SH-SY5Y (cell line): ENCODE results near the gene LAYN.

Experiments used
- GATA2 ChIP-seq: IDR thresholded peaks from 2 replicates; pipeline ENCODE4 v1.6.1; 2011; ENCODE audit warnings: mild to moderate bottlenecking, low read depth, low read length
- GATA3 ChIP-seq: IDR thresholded peaks from 2 replicates; pipeline ENCODE4 v1.6.1; 2011; ENCODE audit warnings: low read depth, mild to moderate bottlenecking, low read length, moderate library complexity

Gene LAYN

GRCh38 chr11:111525456-111525855, 15.1 kb upstream of the LAYN start:
- TF ChIP-seq GATA2: no peak
- TF ChIP-seq GATA3: no peak

- TF ChIP-seq GATA2 (no peak), GATA3 (no peak)
These were observed 14.0 kb upstream of the LAYN start for GRCh38 chr11:111526501-111526900.

GRCh38 chr11:111527279-111527678, 13.2 kb upstream of the LAYN start:
- TF ChIP-seq GATA2 (no peak), GATA3 (no peak)

- TF ChIP-seq GATA3: no peak
- no peak for TF ChIP-seq GATA2
These were observed 12.0 kb upstream of the LAYN start for GRCh38 chr11:111528557-111528956.

GRCh38 chr11:111530091-111530490, 10.4 kb upstream of the LAYN start:
- TF ChIP-seq GATA2 (no peak), GATA3 (no peak)

- TF ChIP-seq GATA3 (no peak), GATA2 (no peak)
These were observed 9.4 kb upstream of the LAYN start for GRCh38 chr11:111531136-111531535.

GRCh38 chr11:111531687-111532364, 8.7 kb upstream of the LAYN start:
- TF ChIP-seq GATA3 (no peak), GATA2 (no peak)

GRCh38 chr11:111532365-111532709, 8.2 kb upstream of the LAYN start:
- TF ChIP-seq GATA3 (no peak), GATA2 (no peak)

GRCh38 chr11:111535281-111535680, 5.2 kb upstream of the LAYN start:
- no peak for TF ChIP-seq GATA2
- TF ChIP-seq GATA3: no peak

- TF ChIP-seq GATA3 (no peak), GATA2 (no peak)
These were observed 3.1 kb upstream of the LAYN start for GRCh38 chr11:111537336-111537860.

GRCh38 chr11:111538407-111539114, 2.0 kb upstream of the LAYN start:
- TF ChIP-seq GATA2: no peak
- no peak for TF ChIP-seq GATA3

- TF ChIP-seq GATA3 (no peak), GATA2 (no peak)
These were observed 950 bp upstream of the LAYN start for GRCh38 chr11:111539426-111540113.

GRCh38 chr11:111540937-111541253, 375 bp downstream of the LAYN start:
- TF ChIP-seq GATA3 (no peak), GATA2 (no peak)

GRCh38 chr11:111541254-111542061, 938 bp downstream of the LAYN start:
- TF ChIP-seq GATA3 (no peak), GATA2 (no peak)
